ENCODE measurements around the gene ZBBX. TPM values are rescaled to one million over a fixed set of nuclear protein-coding genes. Genes with fewer than 3 reads are reported as not detected.

Gene ZBBX
- total RNA-seq, 4 donors from 2014 or later = 0.52 to 8.8 (median 1.9) TPM

- Histone ChIP-seq H3K27ac (no peak overlapping the region), H3K4me1 (no peaks in the 10 kb centered on the region), H3K9me3 (no peaks in the 10 kb centered on the region), H3K36me3 (no peaks in the 10 kb centered on the region), H3K27me3 (no peaks in the 10 kb centered on the region), H3K4me3 (no peak overlapping the region)
- no peak for DNase-seq
- no peak for TF ChIP-seq POLR2A (IDR thresholded peaks at IDR 0.05)
- TF ChIP-seq, protein P1, sequence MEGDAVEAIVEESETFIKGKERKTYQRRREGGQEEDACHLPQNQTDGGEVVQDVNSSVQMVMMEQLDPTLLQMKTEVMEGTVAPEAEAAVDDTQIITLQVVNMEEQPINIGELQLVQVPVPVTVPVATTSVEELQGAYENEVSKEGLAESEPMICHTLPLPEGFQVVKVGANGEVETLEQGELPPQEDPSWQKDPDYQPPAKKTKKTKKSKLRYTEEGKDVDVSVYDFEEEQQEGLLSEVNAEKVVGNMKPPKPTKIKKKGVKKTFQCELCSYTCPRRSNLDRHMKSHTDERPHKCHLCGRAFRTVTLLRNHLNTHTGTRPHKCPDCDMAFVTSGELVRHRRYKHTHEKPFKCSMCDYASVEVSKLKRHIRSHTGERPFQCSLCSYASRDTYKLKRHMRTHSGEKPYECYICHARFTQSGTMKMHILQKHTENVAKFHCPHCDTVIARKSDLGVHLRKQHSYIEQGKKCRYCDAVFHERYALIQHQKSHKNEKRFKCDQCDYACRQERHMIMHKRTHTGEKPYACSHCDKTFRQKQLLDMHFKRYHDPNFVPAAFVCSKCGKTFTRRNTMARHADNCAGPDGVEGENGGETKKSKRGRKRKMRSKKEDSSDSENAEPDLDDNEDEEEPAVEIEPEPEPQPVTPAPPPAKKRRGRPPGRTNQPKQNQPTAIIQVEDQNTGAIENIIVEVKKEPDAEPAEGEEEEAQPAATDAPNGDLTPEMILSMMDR (IDR thresholded peaks at IDR 0.05) = no peak
- intact Hi-C loops (cut with DNase I; ENCODE audit: low total_unique reads) = no loop called here
Measured at GRCh38 chr3:167251678-167252077, 128.4 kb downstream of the ZBBX start.

DNA sequence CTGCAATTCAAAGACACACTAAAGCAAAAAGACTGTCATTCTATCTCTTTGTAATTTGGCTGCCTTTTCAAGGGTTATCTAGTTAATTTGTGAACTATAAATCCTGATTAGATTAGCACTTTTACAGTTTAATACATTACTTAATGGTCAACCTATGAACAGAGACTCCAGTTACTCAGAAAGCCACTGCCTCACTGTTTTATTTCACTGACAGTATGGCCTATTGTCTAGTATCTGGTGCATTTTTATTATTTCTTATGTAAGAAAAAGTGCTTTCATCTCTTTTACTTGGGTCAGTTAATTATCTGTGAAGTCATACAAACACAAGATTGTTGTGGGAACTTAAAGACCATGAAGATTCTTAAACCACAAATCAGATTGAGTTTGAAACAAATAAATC is 133.8 kb downstream of the ZBBX start:
- intact Hi-C loops (cut with DNase I; ENCODE audit: low total_unique reads) = no loop called here
- Histone ChIP-seq H3K4me3 (no peak overlapping the region), H3K36me3 (no peaks in the 10 kb centered on the region), H3K27me3 (no peaks in the 10 kb centered on the region), H3K4me1 (no peaks in the 10 kb centered on the region), H3K27ac (no peak overlapping the region), H3K9me3 (no peaks in the 10 kb centered on the region)
- no peak for DNase-seq
- no peak for TF ChIP-seq POLR2A (IDR thresholded peaks at IDR 0.05)
- TF ChIP-seq, protein P1 (IDR thresholded peaks at IDR 0.05) = no peak

DNA sequence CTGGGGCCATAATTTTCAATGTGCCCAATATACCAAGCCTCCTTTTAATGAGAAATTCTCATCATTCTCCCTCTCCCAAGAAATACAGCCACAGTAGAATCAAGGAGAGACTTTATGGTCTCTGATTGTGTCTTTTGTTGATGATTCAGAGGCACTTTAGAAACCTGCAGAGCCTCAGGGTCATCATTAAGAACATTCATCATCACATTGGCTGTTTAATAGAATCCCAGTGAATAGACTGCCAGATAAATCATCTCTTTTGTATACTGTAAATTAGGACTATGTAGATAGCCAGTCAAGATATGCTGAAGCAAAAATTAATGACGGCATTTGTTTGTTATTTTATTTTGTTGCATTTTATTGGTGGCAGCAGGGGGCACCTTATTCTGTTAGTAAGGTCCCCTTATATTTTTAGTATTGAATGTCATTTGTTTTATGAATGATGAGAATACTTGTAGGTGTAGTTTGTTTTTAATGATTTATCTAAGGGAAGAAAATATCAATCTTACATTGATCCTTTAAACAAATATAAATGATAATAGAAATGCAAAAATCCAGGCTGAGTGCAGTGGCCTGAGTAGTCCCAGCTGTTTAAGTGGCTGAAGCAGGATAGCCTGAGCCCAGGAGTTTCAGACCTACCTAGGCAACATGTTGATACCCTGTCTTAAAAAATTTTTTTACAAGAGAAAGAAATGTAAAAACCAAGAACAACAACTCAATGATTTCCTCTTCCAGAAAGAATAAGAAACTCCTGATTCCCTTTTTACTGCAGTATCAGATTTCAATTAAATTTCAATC is 138.8 kb downstream of the ZBBX start:
- H3K9me3 ChIP-seq = no peaks in the 10 kb centered on the region
- H3K36me3 ChIP-seq = no peaks in the 10 kb centered on the region
- no peak overlapping the region for H3K27ac ChIP-seq
- TF ChIP-seq POLR2A (IDR thresholded peaks at IDR 0.05) = no peak
- TF ChIP-seq, protein P1 (IDR thresholded peaks at IDR 0.05) = no peak
- no peak for DNase-seq
- intact Hi-C loops (cut with DNase I; ENCODE audit: low total_unique reads) = no loop called here
- no peaks in the 10 kb centered on the region for H3K4me1 ChIP-seq
- no peaks in the 10 kb centered on the region for H3K27me3 ChIP-seq
- no peak overlapping the region for H3K4me3 ChIP-seq

- TF ChIP-seq, protein P1 (IDR thresholded peaks at IDR 0.05) = no peak
- no peak for TF ChIP-seq POLR2A (IDR thresholded peaks at IDR 0.05)
- Histone ChIP-seq H3K4me3 (no peak overlapping the region), H3K36me3 (no peaks in the 10 kb centered on the region), H3K4me1 (no peaks in the 10 kb centered on the region), H3K27me3 (no peaks in the 10 kb centered on the region), H3K9me3 (no peaks in the 10 kb centered on the region), H3K27ac (no peak overlapping the region)
- intact Hi-C loops (cut with DNase I; ENCODE audit: low total_unique reads) = no loop called here
- DNase-seq = no peak
Measured at GRCh38 chr3:167228135-167228534, 152.0 kb downstream of the ZBBX start.

DNA sequence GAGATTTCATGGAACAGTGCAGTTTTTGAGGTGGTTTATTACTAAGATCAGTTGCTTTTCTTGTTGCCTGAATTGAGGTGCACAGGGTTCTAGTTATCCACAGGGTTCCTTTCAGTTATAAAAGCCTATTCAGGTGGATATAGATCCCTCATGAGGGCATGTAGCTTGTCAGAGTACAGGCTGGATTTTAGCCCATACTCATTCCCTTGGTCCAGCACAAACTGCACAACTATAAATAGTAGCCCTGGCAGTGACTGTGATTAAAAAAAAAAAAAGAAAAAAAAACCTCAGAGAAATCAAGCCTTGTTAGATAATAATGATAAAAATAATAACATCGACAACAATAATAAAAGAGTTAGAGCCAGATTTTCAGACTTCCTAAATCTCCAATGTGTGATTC is 154.3 kb downstream of the ZBBX start:
- H3K27ac ChIP-seq = no peak overlapping the region
- TF ChIP-seq, protein P1 (IDR thresholded peaks at IDR 0.05) = no peak
- TF ChIP-seq POLR2A (IDR thresholded peaks at IDR 0.05) = no peak

More for the DNA sequence above, 154.3 kb downstream of the ZBBX start:
- no peaks in the 10 kb centered on the region for H3K4me1 ChIP-seq
- no peaks in the 10 kb centered on the region for H3K9me3 ChIP-seq
- no peaks in the 10 kb centered on the region for H3K27me3 ChIP-seq
- no peaks in the 10 kb centered on the region for H3K36me3 ChIP-seq
- no peak for DNase-seq
- intact Hi-C loops (cut with DNase I; ENCODE audit: low total_unique reads) = no loop called here
- H3K4me3 ChIP-seq = no peak overlapping the region
